8988T (cell line): ENCODE results near the gene FAM229B.

Experiments used
- DNase-seq: peaks from one replicate; pipeline ENCODE4 v3.0.0; 2011

Gene FAM229B

DNA sequence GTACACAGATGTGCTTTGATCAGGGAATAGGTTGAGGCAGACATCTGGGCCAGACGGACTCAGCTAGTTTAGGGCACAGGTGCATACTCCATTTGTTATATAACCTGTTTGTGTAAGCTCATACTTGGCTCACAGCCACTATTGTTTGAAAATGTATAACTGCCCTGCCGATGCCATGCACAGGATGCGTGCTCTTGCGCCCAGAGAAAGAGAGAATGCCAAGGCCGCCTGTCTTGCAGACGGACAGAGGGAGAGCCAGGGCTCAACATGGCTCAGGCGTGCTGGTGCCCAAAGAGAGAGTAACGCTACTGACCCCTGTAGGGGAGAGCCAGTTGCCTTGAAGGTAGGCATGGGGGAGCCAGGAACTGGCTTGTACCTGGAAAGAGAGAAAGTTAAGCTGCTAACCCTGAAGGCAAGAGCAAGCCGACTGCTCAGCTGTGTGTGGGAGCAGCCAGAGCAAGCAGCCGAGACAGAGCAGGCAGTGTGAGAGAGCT, 57.7 kb downstream of the FAM229B start:
- DNase-seq = no peak

DNA sequence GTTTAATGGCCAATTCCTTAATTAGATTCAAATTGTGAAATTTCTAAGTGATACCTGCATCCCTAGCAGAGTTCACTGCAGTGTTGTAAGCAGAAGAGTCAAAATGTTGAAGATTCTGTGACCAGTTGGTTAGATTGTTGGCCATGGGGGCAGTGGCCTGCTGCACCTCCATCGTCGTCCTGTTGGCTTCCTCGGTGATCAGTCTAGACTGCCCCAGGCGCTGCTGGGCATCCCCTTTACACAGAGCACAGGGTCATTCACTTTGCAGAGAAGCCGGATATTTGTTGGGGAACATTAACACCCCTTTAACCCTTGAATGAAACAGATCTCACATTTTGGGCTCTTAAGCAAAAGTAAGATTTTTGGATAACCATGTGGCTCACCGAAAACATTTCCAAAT, 60.7 kb downstream of the FAM229B start:
- no peak for DNase-seq

DNA sequence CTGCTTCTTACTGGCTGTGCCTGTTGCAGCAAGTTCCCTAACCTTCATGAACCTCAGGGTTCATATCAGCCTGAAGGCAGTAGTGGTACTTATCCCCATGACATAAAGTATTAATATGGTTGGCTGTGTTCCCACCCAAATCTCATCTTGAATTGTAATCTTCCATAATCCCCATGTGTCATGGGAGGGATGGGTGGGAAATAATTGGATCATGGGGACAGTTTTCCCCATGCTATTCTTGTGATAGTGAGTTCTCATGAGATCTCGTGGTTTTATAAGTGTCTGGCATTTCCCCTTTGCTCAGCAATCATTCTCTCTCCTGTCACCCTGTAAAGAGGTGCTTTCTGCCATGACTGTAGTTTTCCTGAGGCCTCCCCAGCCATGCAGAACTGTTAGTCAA, 61.8 kb downstream of the FAM229B start:
- no peak for DNase-seq

DNA sequence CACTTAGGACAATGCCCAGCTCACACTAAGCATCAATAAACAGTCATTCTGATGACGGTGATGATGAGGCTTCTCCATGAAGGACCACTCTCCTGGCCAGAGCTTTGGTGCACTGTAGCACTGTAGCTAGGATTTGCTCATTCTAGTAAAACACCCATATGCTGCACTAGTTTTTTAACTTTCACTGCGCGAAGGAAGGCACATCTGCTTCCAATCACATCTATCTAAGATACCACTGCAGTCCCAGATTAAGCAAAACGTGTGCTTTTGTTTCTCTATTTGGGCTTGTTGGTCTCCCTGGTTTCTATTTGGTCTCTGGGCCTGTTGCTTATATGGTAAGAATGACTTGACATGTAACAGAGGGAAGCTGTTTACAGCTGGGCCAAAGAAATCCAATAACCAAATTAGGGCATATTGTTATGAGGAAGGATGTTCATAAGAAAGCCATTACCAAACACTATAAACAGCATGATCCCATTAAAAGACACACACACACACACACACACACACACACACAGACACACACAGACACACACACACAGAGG, 62.4 kb downstream of the FAM229B start:
- no peak for DNase-seq

DNA sequence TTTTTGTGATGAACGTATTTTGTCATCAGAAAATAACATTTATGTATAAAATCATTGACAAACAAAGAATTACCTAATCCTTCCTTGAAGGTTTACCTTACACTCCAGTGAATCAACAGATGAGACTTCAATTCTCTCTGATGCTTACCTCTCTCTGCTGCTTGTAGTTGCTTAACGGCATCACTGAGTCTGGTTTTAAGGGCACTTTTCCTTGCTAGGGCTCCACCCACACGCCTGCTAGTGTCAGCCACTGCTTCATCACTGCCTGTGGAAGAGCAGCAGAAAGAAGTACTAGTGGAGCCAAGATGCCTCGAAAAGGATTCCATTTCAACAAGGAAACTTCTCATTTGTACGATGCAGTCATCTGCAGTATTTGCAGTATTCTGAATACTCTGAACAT, 63.0 kb downstream of the FAM229B start:
- DNase-seq = no peak
